SK-N-SH (cell line): Measurements from ENCODE around the gene PADI2. TPM values are rescaled to one million over a fixed set of nuclear protein-coding genes. Genes with fewer than 3 reads are reported as not detected.
A peak's percentile ranks its signal among the peaks of the same experiment; 100 is the strongest.

Experiments
- CTCF ChIA-PET: fragments of 300-600, 350-600 bp; formaldehyde crosslinking; extraction: SDS; loops from one replicate; lab custom pipeline; 2021; lab: Yijun Ruan, JAX
- POLR2A ChIA-PET: fragments of 350-600 bp; sonication (Branson Sonifier 250); formaldehyde crosslinking; extraction: SDS; loops from one replicate; lab custom pipeline; 2020; ENCODE audit warnings: antibody characterized with exemption, inconsistent platforms; lab: Yijun Ruan, JAX
- DNase-seq: peaks from one replicate; pipeline ENCODE4 v3.0.0; 2012
- H2AFZ ChIP-seq: fragments of 200-600 bp; sonication (generic); 2 replicates; pipeline ENCODE4 v1.8.1; 2016; ENCODE audit warnings: antibody characterized with exemption, mild to moderate bottlenecking, low read depth
- H3F3A ChIP-seq: fragments of 200-600 bp; sonication (generic); replicated peaks from 2 replicates; pipeline ENCODE3; 2016; ENCODE audit warnings: antibody characterized with exemption, mild to moderate bottlenecking; ENCODE audit not compliant: insufficient read depth
- H3K27ac ChIP-seq, 2 experiments: fragments of 200-500 bp in 1 of 2; fragments of 200-600 bp in 1 of 2; sonication (Bioruptor generic) in 1 of 2; sonication (generic), shearing (Covaris generic) in 1 of 2; 2 replicates each; pipeline versions ENCODE4 v1.5.1 to v1.6.1; 2014 to 2016; ENCODE audit warnings: low read depth in 2 of 2, inconsistent platforms in 1 of 2, low read length in 1 of 2, mild to moderate bottlenecking in 1 of 2, mixed read lengths in 1 of 2
- H3K27me3 ChIP-seq: fragments of 200-600 bp; sonication (generic), shearing (Covaris generic); 2 replicates; pipeline ENCODE4 v1.6.1; 2016; ENCODE audit warnings: mixed run types; ENCODE audit not compliant: insufficient read depth
- H3K36me3 ChIP-seq, 2 experiments: fragments of 200-500 bp in 1 of 2; fragments of 200-600 bp in 1 of 2; sonication (Bioruptor generic) in 1 of 2; sonication (generic) in 1 of 2; replicated peaks in 1 of 2; 2 replicates each; pipeline versions ENCODE3 to v1.5.1; 2014 to 2016; ENCODE audit warnings: low read length in 1 of 2, mild to moderate bottlenecking in 1 of 2; ENCODE audit not compliant: insufficient read depth in 2 of 2, control insufficient read depth in 1 of 2
- H3K4me1 ChIP-seq, 2 experiments: fragments of 200-500 bp in 1 of 2; fragments of 200-600 bp in 1 of 2; sonication (Bioruptor generic) in 1 of 2; sonication (generic), shearing (Covaris generic) in 1 of 2; 2 replicates each; pipeline versions ENCODE4 v1.5.1 to v1.6.1; 2014 to 2016; ENCODE audit warnings: low read depth in 1 of 2, low read length in 1 of 2, mixed run types in 1 of 2; ENCODE audit not compliant: insufficient read depth in 2 of 2, control insufficient read depth in 1 of 2
- H3K4me2 ChIP-seq: fragments of 200-600 bp; sonication (generic), shearing (Covaris generic); 2 replicates; pipeline ENCODE4 v1.6.1; 2017; ENCODE audit warnings: mixed run types
- H3K4me3 ChIP-seq, 2 experiments: fragments of 200-500 bp in 1 of 2; fragments of 200-600 bp in 1 of 2; sonication (Bioruptor generic) in 1 of 2; sonication (generic), shearing (Covaris generic) in 1 of 2; 2 replicates each; pipeline versions ENCODE4 v1.5.1 to v1.8.1; 2014 to 2016; ENCODE audit warnings: low read depth in 2 of 2, inconsistent platforms in 1 of 2, low read length in 1 of 2, mild to moderate bottlenecking in 1 of 2, mixed read lengths in 1 of 2, moderate library complexity in 1 of 2
- H3K79me2 ChIP-seq: fragments of 200-600 bp; sonication (generic); 2 replicates; pipeline ENCODE4 v1.8.1; 2017; ENCODE audit warnings: mild to moderate bottlenecking; ENCODE audit not compliant: insufficient read depth
- H3K9ac ChIP-seq: fragments of 200-600 bp; sonication (generic); 2 replicates; pipeline ENCODE4 v1.6.1; 2017; ENCODE audit warnings: mixed run types
- H3K9me2 ChIP-seq: fragments of 200-600 bp; sonication (generic); 2 replicates; pipeline ENCODE4 v1.6.1; 2017; ENCODE audit warnings: mixed run types
- H3K9me3 ChIP-seq: fragments of 200-600 bp; sonication (generic); 2 replicates; pipeline ENCODE4 v1.6.1; 2017; ENCODE audit warnings: mixed run types, mild to moderate bottlenecking, moderate library complexity
- H4K20me1 ChIP-seq: fragments of 200-600 bp; sonication (generic); 2 replicates; pipeline ENCODE4 v1.6.1; 2017; ENCODE audit warnings: mild to moderate bottlenecking, mixed run types; ENCODE audit not compliant: insufficient read depth
- CHD2 ChIP-seq: fragments of 150-350 bp; IDR thresholded peaks from 2 replicates; pipeline ENCODE4 v1.6.1; 2018; ENCODE audit warnings: low read length; ENCODE audit not compliant: partially characterized antibody
- EP300 ChIP-seq, 2 experiments: IDR thresholded peaks; 2 replicates each; pipeline versions ENCODE4 v1.4.0 to v1.6.1; 2012; ENCODE audit warnings: borderline replicate concordance in 1 of 2, low read depth in 1 of 2, low read length in 1 of 2
- EZH2phosphoT487 ChIP-seq: fragments of 200-600 bp; sonication (generic); IDR thresholded peaks from 2 replicates; pipeline ENCODE4 v1.6.1; 2017; ENCODE audit warnings: low read depth, mixed run types, mild to moderate bottlenecking, antibody characterized with exemption, moderate library complexity, borderline replicate concordance
- FOXJ3 ChIP-seq: sonication (generic); formaldehyde crosslinking; IDR thresholded peaks from 2 replicates; pipeline ENCODE4 v1.5.1; 2020; ENCODE audit warnings: mild to moderate bottlenecking, missing genetic modification reagents
- FOXM1 ChIP-seq: IDR thresholded peaks from 2 replicates; pipeline ENCODE4 v1.4.0; 2012; ENCODE audit warnings: low read depth, mild to moderate bottlenecking
- GATA2 ChIP-seq: sonication (generic); formaldehyde crosslinking; IDR thresholded peaks from 2 replicates; pipeline ENCODE4 v1.5.0; 2020; ENCODE audit warnings: mild to moderate bottlenecking, missing genetic modification reagents
- JUND ChIP-seq: IDR thresholded peaks from 2 replicates; pipeline ENCODE4 v1.4.0; 2012
- MAX ChIP-seq: IDR thresholded peaks from 2 replicates; pipeline ENCODE4 v1.4.0; 2012; ENCODE audit warnings: low read depth
- MEF2A ChIP-seq: IDR thresholded peaks from 2 replicates; pipeline ENCODE4 v1.4.0; 2012; ENCODE audit warnings: low read depth, borderline replicate concordance
- NRF1 ChIP-seq: IDR thresholded peaks from 2 replicates; pipeline ENCODE4 v1.6.1; 2012; ENCODE audit warnings: low read depth, mild to moderate bottlenecking, low read length
- RAD21 ChIP-seq: IDR thresholded peaks from 2 replicates; pipeline ENCODE4 v1.6.1; 2012; ENCODE audit warnings: mild to moderate bottlenecking, low read length
- REST ChIP-seq: IDR thresholded peaks from 2 replicates; pipeline ENCODE4 v1.6.1; 2012; ENCODE audit warnings: mild to moderate bottlenecking, low read depth, low read length, moderate library complexity
- SIN3A ChIP-seq: IDR thresholded peaks from 2 replicates; pipeline ENCODE4 v1.6.1; 2012; ENCODE audit warnings: low read depth, mild to moderate bottlenecking, low read length, moderate library complexity, borderline replicate concordance
- TAF1 ChIP-seq: IDR thresholded peaks from 2 replicates; pipeline ENCODE4 v1.6.1; 2012; ENCODE audit warnings: low read depth, mild to moderate bottlenecking, low read length, moderate library complexity, borderline replicate concordance
- USF1 ChIP-seq: IDR thresholded peaks from 2 replicates; pipeline ENCODE4 v1.4.0; 2012; ENCODE audit warnings: low read depth, borderline replicate concordance
- USF2 ChIP-seq: fragments of 150-350 bp; IDR thresholded peaks from 2 replicates; pipeline ENCODE4 v1.6.1; 2017; ENCODE audit warnings: antibody characterized with exemption, low read length, low read depth, borderline replicate concordance
- YY1 ChIP-seq: IDR thresholded peaks from 2 replicates; pipeline ENCODE4 v1.4.0; 2012; ENCODE audit warnings: low read depth, mild to moderate bottlenecking
- ZBTB33 ChIP-seq: IDR thresholded peaks from 2 replicates; pipeline ENCODE4 v1.4.0; 2012; ENCODE audit warnings: low read depth, borderline replicate concordance
- WGBS: methylation state at CpG from one replicate; pipeline ENCODE4 v1.1.6; 2017; ENCODE audit warnings: low lambda C conversion rate; 5-methylcytosine and 5-hydroxymethylcytosine counted together
- polyA plus RNA-seq, 3 experiments: library from polyadenylated mRNA; depleted of rRNA; stranded (reverse); fragments of >200 nt; gene quantifications; 2 replicates each; pipeline ENCODE4 v1.2.3, GENCODE V29; 2012

Gene PADI2
- polyA plus RNA-seq, 1 of the 3 experiments (the other 2 are of a cell fraction): 0.58 TPM

- Histone ChIP-seq H2AFZ (no peak overlapping the region), H3K9me2 (no peaks in the 10 kb centered on the region), H3K4me2 (peak overlapping the region; percentile 70), H3K79me2 (no peaks in the 10 kb centered on the region), H4K20me1 (no peaks in the 10 kb centered on the region), H3K9ac (peak overlapping the region; percentile 74), H3K9me3 (no peaks in the 10 kb centered on the region), H3F3A (peaks cover 25% of the 10 kb centered on the region), H3K27ac (peak overlapping the region; percentile 68 to 96; a peak in 3 of 4 replicates), H3K27me3 (no peaks in the 10 kb centered on the region), H3K36me3 (no peaks in the 10 kb centered on the region), H3K4me1 (peaks cover 7 to 19% of the 10 kb centered on the region in 2 experiments; a peak in 3 of 4 replicates), H3K4me3 (no peak overlapping the region)
- DNase-seq: no peak
- CTCF ChIA-PET: interaction anchor here (1.0 to 2.1 kb wide), 3 partner anchors 20 to 43 kb away, joined by 3 to 6 read pairs (median 4); no protein-coding TSS in a partner anchor
- TF ChIP-seq MAX (0 out of 2 replicates have a peak, but pooled peaks have one; percentile 59), YY1 (no peak)
- WGBS: no CpG with 5 or more reads among the region's 5 CpGs
- POLR2A ChIA-PET: no interaction called here
Measured at GRCh38 chr1:17167786-17168090, 48.5 kb upstream of the PADI2 start.

GRCh38 chr1:17167041-17167785 lies 48.0 kb upstream of the PADI2 start:
- peaks cover 25% of the 10 kb centered on the region for H3F3A ChIP-seq
- POLR2A ChIA-PET: no interaction called here
- WGBS: 64% methylated on average over 4 of the region's 4 CpGs
- no peaks in the 10 kb centered on the region for H3K79me2 ChIP-seq
- H3K27ac ChIP-seq: peak overlapping the region; percentile 68 to 96; a peak in 3 of 4 replicates
- no peaks in the 10 kb centered on the region for H3K27me3 ChIP-seq
- H3K36me3 ChIP-seq: no peaks in the 10 kb centered on the region
- CTCF ChIA-PET: interaction anchor here (1.0 to 2.1 kb wide), 3 partner anchors 20 to 42 kb away, joined by 3 to 6 read pairs (median 4); no protein-coding TSS in a partner anchor
- no peaks in the 10 kb centered on the region for H3K9me2 ChIP-seq
- no peak overlapping the region for H3K4me3 ChIP-seq
- no peak for DNase-seq
- peak overlapping the region; percentile 74 for H3K9ac ChIP-seq
- no peak overlapping the region for H2AFZ ChIP-seq
- H3K4me1 ChIP-seq: peaks cover 7 to 19% of the 10 kb centered on the region in 2 experiments; a peak in 3 of 4 replicates
- no peaks in the 10 kb centered on the region for H3K9me3 ChIP-seq
- no peaks in the 10 kb centered on the region for H4K20me1 ChIP-seq
- H3K4me2 ChIP-seq: no peak overlapping the region
- TF ChIP-seq REST (no peak), EZH2phosphoT487 (no peak), YY1 (no peak), RAD21 (no peak), GATA2 (no peak), FOXM1 (no peak), SIN3A (no peak), EP300 (IDR thresholded peaks at IDR 0.05; ENCODE audit: borderline replicate concordance in 1 of 2, low read depth in 1 of 2, low read length in 1 of 2) (no peak), USF1 (no peak), ZBTB33 (no peak), TAF1 (no peak), CHD2 (no peak), NRF1 (no peak), USF2 (no peak), JUND (no peak), MEF2A (no peak), FOXJ3 (CRISPR knock-in tag) (no peak), MAX (no peak)
